ENCODE data around the gene KNCN.

The KNCN gene

DNA sequence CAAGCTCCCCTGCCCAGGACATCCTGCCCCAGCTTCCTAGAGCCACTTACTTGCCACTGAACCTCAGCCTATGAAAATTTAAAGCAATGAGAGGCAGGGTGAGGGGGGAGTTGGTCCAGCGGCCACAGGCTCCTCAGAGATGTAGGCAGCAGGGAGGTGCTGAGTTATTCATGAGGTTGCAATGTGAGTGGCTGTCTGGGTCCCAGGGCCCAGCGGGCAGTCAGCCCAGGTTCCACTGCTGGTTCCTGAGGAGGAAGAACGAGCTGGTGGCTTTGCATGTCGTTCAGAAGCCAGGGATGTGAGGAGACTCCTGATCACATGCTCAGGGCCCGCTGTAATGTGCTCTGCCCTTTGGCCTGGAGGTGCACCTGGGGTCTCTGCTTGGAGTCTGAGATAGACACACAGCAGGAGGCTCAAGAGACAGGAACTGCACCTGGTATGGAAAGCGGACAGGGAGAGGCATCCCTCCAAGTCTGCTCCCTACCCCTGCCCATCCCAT is at the start of gene KNCN:
KNCN (minus strand) TSS at position 51 of the 499 bp plus-strand sequence. CDS start 432 bp downstream, outside the sequence.
- H3K27ac ChIP-seq, result no peak within 1 kb of the TSS
- TF ChIP-seq, protein P1, sequence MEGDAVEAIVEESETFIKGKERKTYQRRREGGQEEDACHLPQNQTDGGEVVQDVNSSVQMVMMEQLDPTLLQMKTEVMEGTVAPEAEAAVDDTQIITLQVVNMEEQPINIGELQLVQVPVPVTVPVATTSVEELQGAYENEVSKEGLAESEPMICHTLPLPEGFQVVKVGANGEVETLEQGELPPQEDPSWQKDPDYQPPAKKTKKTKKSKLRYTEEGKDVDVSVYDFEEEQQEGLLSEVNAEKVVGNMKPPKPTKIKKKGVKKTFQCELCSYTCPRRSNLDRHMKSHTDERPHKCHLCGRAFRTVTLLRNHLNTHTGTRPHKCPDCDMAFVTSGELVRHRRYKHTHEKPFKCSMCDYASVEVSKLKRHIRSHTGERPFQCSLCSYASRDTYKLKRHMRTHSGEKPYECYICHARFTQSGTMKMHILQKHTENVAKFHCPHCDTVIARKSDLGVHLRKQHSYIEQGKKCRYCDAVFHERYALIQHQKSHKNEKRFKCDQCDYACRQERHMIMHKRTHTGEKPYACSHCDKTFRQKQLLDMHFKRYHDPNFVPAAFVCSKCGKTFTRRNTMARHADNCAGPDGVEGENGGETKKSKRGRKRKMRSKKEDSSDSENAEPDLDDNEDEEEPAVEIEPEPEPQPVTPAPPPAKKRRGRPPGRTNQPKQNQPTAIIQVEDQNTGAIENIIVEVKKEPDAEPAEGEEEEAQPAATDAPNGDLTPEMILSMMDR (conservative IDR thresholded peaks at IDR 0.05), result no peak

DNA sequence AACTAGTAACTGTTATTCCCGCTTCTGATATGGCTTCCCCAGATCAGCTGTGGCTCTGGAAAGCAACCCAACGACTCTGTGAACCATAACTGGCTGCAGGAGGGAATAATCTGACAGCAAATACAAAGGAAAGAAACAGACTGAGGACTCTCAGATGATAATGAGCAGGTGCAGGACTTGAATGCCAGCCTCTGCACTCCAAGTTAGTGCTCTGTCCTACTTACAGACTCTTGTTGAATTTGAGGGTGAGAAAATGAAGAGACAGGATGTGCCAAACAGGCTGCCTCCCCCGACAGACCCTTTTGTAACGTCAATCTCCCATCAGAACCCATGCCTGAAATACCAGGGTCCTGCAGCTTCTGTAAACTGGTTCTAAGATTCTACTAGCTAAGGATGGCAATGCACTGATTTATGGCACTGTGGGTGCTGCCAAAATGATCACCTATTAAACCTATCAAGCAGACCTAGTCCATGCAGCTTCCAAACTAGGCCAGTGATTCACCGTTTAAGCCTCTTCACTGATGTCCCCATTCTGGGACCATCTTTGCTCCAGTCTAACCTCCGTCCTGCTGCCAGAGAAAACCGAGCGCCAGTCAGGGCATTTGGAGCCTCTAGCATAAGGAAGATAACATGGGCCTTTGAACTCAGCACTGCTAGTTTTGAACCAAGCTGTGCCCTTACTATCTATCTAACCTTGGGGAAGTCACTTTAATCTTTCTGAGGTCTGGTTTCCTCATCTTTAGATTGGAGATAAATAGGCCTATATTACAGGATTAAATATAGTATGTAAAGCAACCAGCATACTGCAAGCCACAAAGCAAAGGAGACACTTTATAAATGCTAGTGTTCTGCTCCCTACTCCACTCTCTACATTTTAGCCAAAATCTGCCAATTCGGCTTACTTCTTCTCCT is 47.9 kb upstream of the KNCN start:
- TF ChIP-seq, protein P1 (conservative IDR thresholded peaks at IDR 0.05), result no peak
- no peak overlapping the region for H3K27ac ChIP-seq

DNA sequence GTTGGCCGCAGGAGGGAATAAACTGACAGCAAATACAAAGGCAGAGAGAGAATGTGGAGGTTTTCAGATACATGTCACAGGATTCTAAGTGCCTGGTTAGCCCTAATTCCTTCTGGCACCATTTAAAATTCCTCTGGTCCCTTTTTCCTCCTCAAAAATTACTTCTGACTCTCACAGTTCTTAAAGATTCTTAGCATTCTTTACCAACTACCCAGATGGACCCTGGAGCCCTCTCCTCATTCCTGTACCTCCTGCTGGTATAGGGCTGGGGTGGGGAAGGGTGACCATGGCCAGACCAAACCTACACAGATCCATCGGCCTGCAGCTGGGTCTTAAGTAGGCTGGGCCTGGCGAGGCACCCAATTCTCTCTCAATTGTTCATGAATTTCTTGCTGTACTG is 45.4 kb upstream of the KNCN start:
- TF ChIP-seq, protein P1 (conservative IDR thresholded peaks at IDR 0.05), result no peak
- no peak overlapping the region for H3K27ac ChIP-seq

DNA sequence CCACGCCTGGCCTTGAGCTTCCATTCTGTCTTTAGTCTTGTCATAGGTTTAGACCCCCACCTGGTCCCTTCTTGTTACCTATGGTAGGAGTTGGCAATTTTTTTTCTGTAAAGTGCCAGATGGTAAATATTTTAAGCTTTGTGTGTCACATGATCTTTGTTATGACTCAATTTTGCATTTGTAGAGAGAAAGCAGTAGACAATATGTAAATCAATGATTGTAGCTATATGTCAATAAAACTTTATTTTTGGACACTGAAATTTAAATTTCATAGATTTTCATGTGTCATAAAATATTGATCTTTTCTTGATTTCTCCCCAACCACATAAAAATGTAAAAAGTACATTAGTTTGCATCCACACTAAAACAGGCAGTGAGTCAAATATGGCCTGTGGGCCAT is 44.6 kb upstream of the KNCN start:
- TF ChIP-seq, protein P1 (conservative IDR thresholded peaks at IDR 0.05), result no peak
- no peak overlapping the region for H3K27ac ChIP-seq

DNA sequence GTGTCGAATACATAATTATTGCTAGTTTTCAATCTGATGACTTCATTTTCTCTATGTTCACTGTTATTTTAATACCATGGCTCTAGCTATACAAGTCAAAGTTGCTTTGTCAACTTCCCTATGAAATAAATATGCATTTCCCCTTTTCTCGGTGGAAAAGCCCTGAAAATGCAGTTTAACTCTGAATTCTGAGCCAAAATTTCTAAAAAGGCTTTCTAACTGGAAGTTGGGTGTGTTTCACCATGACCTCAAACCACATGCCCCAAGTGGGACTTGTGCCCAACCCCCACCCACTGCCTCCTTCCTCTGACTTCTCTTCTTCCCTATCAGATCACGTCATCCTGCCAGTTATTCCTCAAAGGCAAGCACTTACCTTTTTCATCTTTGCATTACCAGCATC is 43.7 kb upstream of the KNCN start:
- H3K27ac ChIP-seq, result no peak overlapping the region
- TF ChIP-seq, protein P1 (conservative IDR thresholded peaks at IDR 0.05), result no peak

DNA sequence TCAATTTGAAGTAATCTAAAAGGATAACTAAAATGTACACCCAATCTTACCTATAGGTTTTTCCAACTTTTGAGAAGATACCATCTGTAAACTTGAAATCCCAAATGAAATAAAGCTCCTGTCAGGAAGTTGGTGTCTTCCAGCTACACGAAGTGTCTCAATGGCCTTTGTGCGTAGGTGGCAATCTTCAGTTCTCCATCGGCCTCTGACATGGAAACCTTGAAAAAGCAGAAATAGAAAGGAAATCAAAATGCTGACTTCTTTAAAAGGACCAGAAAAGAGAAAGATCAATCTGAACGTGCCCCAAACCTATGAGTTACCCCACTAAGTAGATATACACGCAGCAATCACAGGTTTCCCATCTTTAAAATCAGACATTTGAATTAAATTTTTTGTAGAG is 42.6 kb upstream of the KNCN start:
- H3K27ac ChIP-seq, result no peak overlapping the region
- TF ChIP-seq, protein P1 (conservative IDR thresholded peaks at IDR 0.05), result no peak

DNA sequence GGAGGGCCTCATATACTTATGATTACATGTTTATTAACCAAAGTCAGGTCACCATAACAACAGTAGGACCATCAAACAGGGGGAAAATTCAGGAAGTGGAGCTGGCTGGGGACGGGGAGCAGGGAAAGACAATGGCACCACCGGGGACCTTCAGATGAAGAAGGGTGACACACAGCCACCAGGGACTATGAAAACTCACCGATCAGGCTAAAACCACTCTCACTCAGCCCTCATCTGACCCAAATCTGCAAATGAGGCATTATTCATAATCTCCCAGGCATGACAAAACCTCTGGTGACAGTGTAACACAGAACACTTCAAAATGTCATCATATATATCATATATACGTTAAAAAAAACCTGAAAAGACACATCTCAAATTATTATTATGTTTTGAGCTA is 41.4 kb upstream of the KNCN start:
- TF ChIP-seq, protein P1 (conservative IDR thresholded peaks at IDR 0.05), result no peak
- no peak overlapping the region for H3K27ac ChIP-seq
